ENCODE measurements around the gene SNED1.
A peak's percentile ranks its signal among the peaks of the same experiment; 100 is the strongest.

SNED1 gene

DNA sequence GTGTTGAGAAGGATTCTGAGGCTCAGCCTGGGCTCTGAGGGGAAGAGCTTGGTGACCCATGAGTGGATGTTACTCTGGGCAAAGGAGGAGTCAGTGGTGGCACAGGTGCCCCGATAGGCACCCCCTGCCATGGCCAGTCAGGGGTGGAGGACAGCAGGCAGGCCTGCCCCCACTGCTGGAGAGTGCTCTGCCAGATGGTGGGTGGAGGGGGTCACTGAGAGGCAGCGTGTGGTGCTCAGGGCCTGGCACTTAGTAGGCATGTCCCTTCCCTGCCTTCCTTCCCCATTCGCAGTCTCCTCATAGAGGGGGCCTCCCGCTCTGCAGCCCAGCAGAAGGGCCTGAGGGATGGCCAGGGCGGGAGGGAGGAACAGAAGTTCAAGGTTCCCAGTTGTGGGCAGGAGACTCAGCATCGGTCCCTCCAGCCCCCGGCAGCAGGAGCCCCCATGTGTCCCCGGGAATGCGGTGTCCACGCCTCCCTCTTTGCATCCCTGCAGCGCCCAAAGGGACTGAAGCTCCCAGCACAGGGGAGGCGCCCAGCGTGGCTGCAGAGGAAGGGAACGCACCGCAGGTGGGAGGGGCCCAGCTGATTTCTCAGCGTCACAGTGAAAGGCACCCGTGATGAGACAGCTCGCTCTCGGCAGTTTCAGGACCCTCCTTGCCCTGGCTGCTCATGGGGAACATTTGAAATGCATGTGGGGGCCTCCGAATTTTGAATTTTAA, 5.7 kb upstream of the SNED1 start:
- DNase-seq, result peak; percentile 34

DNA sequence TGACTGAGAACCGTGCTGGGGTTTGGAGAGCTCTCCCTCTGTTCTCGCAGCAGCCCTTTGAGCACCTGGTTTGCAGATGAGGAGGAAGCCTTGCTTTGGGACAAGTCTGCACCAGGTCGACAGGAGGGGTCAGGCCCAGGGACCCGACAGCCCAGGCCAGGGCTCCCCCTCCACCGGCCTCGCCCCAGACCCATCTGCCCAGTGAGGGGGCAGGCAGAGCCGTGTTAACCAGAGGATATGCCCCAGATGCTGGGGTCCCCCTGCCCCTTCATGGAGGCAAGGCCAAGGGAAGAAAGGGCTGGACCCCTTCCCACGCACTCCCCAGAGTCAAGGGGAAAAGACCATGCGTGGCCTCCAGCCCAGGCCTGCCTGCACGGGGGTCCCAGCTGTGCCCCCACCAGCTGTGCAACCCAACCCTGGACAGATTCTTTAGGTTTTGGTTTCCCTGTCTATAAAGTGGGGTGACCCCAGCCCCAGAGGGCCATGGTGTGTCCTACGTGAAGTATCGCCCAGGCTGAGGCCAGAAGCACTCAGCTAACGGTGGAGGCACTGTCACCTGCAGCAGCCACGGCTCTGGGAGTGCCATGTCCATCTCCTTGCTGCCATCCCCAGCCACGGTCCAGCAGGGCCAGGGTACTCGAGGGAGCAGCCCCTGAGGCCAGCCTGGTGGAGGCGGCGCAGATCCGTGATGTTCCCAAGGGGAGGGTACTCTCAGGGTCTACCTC, 4.8 kb upstream of the SNED1 start:
- DNase-seq, result no peak

- DNase-seq, result no peak
These were observed 4.1 kb upstream of the SNED1 start for GRCh38 chr2:240994171-240994896.

- no peak for DNase-seq
These were observed 3.1 kb upstream of the SNED1 start for GRCh38 chr2:240995041-240996021.

GRCh38 chr2:240996161-240996833, 2.1 kb upstream of the SNED1 start:
- DNase-seq, result no peak

- no peak for DNase-seq
These were observed 1.6 kb upstream of the SNED1 start for GRCh38 chr2:240996834-240997140.

DNA sequence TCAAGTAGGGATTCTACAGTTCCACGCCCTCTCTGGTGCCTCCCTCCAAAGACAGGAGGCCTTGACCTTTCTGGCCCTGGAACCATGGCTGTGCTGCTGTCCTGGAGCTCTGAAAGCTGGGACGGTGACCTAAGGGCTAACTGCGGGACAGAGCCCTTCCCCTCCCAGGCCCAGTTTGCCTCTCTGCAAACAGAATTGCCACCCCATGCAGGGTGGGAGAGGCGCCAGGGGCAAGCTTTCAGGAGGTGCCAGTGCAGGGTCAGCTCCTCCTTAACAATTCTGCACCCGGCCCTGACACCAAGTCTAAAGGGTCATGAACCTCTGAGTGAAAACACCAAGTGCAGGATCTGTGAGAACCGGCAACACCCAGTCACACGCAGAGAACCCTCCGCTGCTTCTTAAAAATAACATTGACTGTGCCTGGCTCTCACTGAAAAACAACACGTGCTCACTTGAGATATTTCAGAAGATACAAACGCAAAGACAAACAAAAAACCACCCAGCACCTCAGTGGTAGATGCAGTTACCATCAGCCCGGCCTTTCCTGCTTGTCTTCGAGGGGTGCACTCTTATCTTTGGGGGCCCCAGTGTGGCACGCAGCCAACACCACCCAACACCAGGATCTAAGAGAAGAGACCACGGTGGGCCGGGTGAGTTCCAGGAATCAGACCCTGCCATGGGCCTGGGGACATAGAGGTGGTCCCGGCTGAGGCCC, 1.1 kb upstream of the SNED1 start:
- DNase-seq, result no peak

GRCh38 chr2:240998706-240998994, 232 bp downstream of the SNED1 start:
- no peak for DNase-seq

- DNase-seq, result no peak
These were observed 775 bp downstream of the SNED1 start for GRCh38 chr2:240998995-240999791.

- no peak for DNase-seq
These were observed 1.6 kb downstream of the SNED1 start for GRCh38 chr2:240999873-241000541.

- DNase-seq, result no peak
These were observed 2.5 kb downstream of the SNED1 start for GRCh38 chr2:241000831-241001321.

- no peak for DNase-seq
These were observed 3.2 kb downstream of the SNED1 start for GRCh38 chr2:241001413-241002274.

- no peak for DNase-seq
These were observed 4.0 kb downstream of the SNED1 start for GRCh38 chr2:241002275-241003046.

GRCh38 chr2:241003047-241003360, 4.6 kb downstream of the SNED1 start:
- DNase-seq, result no peak

DNA sequence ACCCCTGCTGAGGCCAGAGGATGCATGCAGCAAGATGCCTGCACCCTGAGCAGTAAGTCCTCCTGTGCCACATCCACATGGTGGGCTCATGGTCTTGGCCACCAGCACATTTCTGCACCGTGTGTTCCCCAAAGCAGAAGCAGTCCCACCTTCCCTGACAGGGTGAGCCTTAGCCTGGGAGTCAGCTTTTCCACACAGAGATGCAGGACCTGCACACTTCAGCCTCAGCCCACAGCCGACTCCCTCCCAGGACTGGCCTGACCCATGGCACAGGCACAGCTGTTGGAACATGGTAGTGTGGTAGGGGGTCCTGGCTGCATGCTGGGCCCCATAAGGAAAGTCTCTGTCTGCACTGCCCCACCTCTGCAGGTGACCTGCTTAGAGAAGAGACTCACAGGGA, 5.0 kb downstream of the SNED1 start:
- DNase-seq, result no peak

DNA sequence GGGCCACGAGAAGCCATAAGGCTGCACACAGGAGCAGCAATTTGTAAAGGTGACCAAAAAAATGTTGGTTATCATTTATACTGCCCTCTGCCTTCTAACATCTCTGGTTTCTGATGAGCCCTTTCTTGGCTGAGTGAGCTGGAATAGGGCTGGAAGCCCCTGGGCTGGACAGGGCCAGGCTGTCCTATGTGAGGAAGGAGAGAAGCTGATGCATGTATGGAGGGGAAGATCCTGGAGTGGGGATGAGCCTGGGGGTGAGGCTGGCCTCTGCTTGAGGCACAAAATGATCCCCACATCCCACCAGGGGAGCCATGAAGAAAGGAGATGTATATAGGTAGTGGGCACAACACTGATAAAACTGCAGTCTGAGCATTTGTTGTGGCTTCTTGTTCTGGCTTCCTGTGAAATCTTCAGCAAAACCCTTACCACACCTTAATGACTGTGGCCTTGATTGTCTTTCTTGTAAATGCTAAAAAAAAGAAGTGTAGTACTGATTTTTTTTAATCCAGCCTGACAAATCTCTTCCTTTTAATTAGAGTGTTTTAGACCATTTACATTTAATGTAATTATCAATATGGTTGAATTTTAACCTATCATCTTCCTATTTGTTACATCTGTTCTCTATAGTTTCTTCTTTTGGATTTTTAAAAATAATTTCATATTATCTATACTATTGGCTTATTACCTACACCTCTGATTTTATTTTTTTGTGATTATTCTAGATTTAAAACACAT, 5.6 kb downstream of the SNED1 start:
- no peak for DNase-seq

DNA sequence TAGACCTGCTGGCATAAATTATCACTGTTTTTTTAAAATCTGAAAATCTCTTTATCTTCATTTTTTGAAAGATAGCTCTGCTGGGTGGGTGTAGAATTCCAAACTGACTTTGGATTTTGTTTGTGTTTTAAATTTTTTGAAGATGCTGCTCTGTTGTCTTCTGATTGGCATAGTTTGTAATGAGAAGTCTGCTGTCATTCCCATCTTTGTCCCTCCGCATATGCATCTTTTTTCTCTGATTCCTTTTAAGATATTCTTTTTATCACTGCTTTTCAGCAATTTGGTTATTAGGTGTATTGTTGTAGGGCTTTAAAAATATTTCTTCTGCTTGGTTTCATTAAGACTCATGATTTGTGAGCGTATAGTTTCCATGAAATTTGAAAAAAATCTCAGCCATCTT, 7.2 kb downstream of the SNED1 start:
- DNase-seq, result no peak

DNA sequence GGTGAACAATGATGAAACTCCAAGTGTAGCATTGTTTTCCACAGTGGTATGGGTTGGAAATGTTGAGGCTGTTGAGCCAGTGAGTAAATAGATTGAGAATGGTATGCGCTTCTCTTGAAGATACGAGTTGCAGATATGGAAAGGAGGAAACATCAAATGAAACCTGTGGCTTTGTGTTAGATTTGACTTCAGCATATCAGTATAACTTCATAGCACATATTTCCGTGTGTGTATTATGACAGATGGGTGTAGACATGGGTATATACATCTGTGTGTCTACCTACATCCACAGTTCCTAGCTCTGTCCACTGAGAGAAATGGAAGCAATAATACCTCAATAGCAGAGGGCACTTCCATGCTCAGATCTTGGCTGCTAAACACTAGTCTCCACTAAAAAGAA, 8.0 kb downstream of the SNED1 start:
- no peak for DNase-seq
